PC-3 (cell line): ENCODE data around the gene ADGRL3.

ENCODE experiments used
- EZH2phosphoT487 ChIP-seq: fragments of 300-600 bp; sonication (generic); IDR thresholded peaks from 2 replicates; pipeline ENCODE4 v1.6.1; 2018; ENCODE audit warnings: mild to moderate bottlenecking, antibody characterized with exemption, low read length, borderline replicate concordance
- TF ChIP-seq, protein P1 (sequence below): fragments of 300-600 bp; sonication (generic); conservative IDR thresholded peaks from 2 replicates; pipeline ENCODE4 v1.5.1; 2017; ENCODE audit warnings: antibody characterized with exemption, low read depth, mild to moderate bottlenecking, low read length

DNA sequence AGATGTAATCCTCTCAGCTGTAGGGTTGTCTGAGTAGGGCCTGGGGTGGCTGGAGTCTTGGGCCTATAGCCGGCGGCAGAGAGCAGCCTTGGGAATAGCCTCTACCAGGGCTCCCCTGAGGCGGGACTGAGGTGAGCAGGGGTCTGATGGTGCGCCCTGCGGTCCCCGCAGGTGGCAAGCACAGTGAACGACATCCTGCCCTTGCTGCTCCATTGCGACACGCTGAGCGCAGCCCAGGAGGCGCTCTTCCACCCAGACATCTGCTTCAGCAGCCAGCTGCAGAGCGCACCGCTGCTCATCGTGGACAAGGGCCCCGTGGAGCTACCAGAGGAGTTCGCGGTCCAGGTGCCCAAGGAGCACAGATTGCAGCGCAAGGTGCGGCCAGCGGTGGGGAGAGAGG, 317.0 kb downstream of the ADGRL3 start:
- TF ChIP-seq, protein P1, sequence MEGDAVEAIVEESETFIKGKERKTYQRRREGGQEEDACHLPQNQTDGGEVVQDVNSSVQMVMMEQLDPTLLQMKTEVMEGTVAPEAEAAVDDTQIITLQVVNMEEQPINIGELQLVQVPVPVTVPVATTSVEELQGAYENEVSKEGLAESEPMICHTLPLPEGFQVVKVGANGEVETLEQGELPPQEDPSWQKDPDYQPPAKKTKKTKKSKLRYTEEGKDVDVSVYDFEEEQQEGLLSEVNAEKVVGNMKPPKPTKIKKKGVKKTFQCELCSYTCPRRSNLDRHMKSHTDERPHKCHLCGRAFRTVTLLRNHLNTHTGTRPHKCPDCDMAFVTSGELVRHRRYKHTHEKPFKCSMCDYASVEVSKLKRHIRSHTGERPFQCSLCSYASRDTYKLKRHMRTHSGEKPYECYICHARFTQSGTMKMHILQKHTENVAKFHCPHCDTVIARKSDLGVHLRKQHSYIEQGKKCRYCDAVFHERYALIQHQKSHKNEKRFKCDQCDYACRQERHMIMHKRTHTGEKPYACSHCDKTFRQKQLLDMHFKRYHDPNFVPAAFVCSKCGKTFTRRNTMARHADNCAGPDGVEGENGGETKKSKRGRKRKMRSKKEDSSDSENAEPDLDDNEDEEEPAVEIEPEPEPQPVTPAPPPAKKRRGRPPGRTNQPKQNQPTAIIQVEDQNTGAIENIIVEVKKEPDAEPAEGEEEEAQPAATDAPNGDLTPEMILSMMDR: no peak
- TF ChIP-seq EZH2phosphoT487: no peak
